Dendritic cell treated with granulocyte-macrophage colony-stimulating factor and Interleukin-4, amounts not matched to agents 40 ng/mL and 50 ng/mL, for 4 days (primary cell): Measurements from ENCODE around the gene TMEM234.
A peak's percentile ranks its signal among the peaks of the same experiment; 100 is the strongest.

Source experiments
- H3K27ac Mint-ChIP-seq: one replicate; pipeline ENCODE4 v1.8.0; 2022; ENCODE audit warnings: mild to moderate bottlenecking, mixed read lengths
- H3K27me3 Mint-ChIP-seq: one replicate; pipeline ENCODE4 v1.8.0; 2022; ENCODE audit warnings: mild to moderate bottlenecking, mixed read lengths
- H3K36me3 Mint-ChIP-seq: one replicate; pipeline ENCODE4 v1.8.0; 2022; ENCODE audit warnings: low read depth, mixed read lengths
- H3K4me1 Mint-ChIP-seq: one replicate; pipeline ENCODE4 v1.8.0; 2022; ENCODE audit warnings: low read depth, mixed read lengths
- H3K4me3 Mint-ChIP-seq: one replicate; pipeline ENCODE4 v1.8.0; 2022; ENCODE audit warnings: mild to moderate bottlenecking, moderate library complexity, mixed read lengths
- H3K9me3 Mint-ChIP-seq: one replicate; pipeline ENCODE4 v1.8.0; 2022; ENCODE audit warnings: mixed read lengths
- intact Hi-C: fragments of 100-400 bp; cut with micrococcal nuclease; formaldehyde crosslinking; loops from one replicate; pipeline ENCODE4 v1.15.0; 2022

Gene TMEM234

DNA sequence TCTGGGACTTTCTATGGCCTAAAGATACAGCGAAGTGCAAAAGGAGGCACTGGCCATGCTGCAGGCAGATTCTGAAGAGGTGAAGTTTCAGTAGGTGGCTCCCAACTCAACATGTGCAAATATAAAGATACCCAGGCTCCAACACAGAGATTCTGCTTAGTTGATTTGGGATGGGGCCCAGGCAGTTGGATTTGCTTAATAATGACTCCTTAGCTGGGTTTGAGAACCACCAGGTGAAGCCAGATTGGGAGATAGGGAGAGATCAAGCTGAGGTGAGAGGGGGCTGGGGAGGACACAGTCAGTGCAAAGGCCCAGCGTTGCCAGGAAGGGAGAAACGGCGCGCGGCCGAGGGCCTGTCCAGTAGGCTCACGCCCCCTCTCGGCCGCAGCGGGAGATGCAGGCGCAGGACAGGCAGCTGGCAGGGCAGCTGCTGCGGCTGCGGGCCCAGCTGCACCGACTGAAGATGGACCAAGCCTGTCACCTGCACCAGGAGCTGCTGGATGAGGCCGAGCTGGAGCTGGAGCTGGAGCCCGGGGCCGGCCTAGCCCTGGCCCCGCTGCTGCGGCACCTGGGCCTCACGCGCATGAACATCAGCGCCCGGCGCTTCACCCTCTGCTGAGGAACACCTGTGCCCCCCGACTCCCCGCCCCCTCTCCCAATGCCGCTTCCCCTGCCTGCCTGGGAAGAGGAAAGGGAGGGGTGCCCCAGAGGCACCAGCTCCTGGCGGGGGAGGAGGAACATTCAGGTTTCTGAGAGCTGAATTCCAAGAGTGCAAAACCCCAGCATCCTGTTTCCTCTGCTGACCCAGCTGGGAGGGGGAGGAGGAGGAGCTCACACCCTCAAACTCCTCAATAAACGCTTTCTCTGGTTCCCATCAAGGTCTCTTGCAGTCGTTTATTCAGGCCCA is 26.1 kb upstream of the TMEM234 start:
- no peak overlapping the region for H3K27ac Mint-ChIP-seq
- peaks cover 38% of the 10 kb centered on the region for H3K4me1 Mint-ChIP-seq
- intact Hi-C loops: no loop called here
- no peaks in the 10 kb centered on the region for H3K36me3 Mint-ChIP-seq
- peaks cover 44% of the 10 kb centered on the region for H3K27me3 Mint-ChIP-seq
- H3K9me3 Mint-ChIP-seq: no peaks in the 10 kb centered on the region
- H3K4me3 Mint-ChIP-seq: peak overlapping the region; percentile 15

DNA sequence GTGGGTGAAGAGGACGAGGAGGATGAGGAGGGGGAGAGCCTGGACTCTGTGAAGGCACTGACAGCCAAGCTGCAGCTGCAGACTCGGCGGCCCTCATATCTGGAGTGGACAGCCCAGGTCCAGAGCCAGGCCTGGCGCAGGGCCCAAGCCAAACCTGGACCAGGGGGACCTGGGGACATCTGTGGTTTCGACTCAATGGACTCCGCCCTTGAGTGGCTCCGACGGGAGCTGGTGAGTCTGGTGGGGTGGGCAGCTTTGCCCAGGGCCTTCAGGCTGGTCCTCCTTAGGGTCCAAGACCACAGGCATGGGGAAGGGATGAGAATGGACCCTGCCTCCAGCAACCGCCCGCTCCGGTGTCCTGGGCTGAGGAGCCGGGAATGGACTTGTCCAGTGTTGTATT is 25.3 kb upstream of the TMEM234 start:
- no peak overlapping the region for H3K4me3 Mint-ChIP-seq

DNA sequence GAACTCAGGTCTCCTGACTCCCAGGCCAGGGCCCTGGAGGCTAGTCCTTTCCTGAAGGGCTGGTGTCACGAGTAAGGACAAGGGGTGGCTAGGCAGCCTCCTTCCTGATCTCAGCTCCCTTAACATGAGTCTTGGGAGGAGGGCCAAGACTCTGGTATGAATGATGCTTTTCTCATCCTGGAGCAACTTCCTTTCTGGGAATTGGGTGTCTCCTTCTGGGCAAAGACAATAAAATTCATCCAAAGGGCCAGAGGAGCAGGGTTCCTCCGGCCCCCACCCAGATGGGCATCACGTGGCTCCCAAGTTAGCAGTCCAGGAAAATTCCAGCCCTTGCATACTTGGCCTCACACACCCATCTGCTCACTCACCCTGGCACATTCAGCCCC is 24.7 kb upstream of the TMEM234 start, which contains the start of gene FAM167B:
TSS of gene FAM167B (plus strand) at position 335 of the 386 bp plus-strand sequence. CDS start 200 bp downstream, outside the sequence.
- Mint-ChIP-seq H3K9me3 (no peaks in the 10 kb centered on the region), H3K27me3 (peaks cover 44% of the 10 kb centered on the region), H3K4me3 (no peak within 1 kb of the TSS), H3K27ac (no peak within 1 kb of the TSS), H3K4me1 (peaks cover 38% of the 10 kb centered on the region), H3K36me3 (no peaks in the 10 kb centered on the region)
- intact Hi-C loops: no loop called here

More for the DNA sequence above, 25.3 kb upstream of the TMEM234 start:
- intact Hi-C loops: no loop called here
- H3K36me3 Mint-ChIP-seq: no peaks in the 10 kb centered on the region
- no peak overlapping the region for H3K27ac Mint-ChIP-seq
- no peaks in the 10 kb centered on the region for H3K9me3 Mint-ChIP-seq
- peaks cover 38% of the 10 kb centered on the region for H3K4me1 Mint-ChIP-seq
- peaks cover 44% of the 10 kb centered on the region for H3K27me3 Mint-ChIP-seq

DNA sequence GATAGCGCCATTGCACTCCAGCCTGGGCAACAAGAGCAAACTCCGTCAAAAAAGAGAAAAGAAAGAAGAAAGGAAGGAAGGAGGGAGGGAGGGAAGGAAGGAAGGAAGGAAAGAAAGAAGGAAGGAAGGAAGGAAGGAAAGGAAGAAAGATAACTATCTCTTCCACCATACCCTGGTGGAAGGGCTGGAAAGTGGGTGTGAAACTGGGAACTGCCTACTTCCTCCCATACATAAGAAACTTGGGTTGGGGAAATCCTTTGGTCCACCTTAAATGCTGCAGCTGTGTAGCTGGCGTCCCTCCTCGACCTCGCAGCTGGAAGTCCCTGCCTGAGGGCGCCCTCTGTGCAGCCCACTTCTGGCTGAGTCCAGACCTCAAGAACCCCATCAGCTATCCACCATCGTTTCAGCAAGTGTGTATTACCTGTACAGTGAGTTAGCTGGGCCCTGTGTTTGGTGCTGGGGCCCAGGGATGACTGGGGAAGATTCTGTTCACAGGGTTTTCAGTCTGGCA is 20.2 kb upstream of the TMEM234 start:
- Mint-ChIP-seq H3K36me3 (no peaks in the 10 kb centered on the region), H3K27me3 (peaks cover 39% of the 10 kb centered on the region), H3K4me1 (peaks cover 34% of the 10 kb centered on the region), H3K9me3 (no peaks in the 10 kb centered on the region), H3K4me3 (no peak overlapping the region), H3K27ac (no peak overlapping the region)
- intact Hi-C loops: no loop called here

DNA sequence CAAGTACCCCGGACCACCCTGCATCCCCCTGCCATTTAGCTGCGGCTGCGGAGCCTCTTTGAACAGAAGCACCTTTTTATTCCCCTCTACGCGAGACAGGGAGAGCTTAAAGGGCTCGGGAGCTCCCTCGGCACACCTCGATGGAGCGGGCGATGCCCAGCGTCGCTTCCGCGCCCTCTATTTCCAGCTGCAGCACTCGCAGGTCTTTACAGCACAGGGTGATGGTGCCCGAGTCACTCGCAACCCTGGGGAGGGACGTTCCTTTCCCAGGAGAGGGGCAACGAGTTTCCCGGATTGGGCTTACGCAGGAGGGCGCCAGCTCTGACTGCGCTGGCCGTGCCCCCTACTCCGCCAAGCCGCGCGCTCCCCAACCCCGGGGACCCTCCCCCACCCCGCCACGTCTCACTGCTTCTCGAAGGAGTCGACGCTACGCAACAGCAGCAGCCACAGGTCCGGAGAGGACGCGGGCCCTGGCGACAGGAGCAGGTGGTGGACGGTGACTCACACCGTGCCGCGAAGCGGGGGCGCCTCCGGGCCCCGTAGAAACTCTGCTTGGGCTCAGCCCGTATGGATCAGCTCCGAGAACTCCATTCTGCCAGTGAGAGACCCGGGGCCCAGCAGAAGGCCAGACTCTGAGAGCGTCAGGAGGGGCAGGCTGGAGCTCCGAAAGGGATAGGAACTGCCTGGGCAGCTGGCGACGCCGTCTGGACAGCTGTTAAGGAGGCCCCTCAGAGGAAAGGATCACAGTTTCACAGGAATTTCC is 19.0 kb upstream of the TMEM234 start:
- H3K36me3 Mint-ChIP-seq: no peaks in the 10 kb centered on the region
- peak overlapping the region; percentile 71 for H3K27ac Mint-ChIP-seq
- H3K9me3 Mint-ChIP-seq: no peaks in the 10 kb centered on the region
- peaks cover 33% of the 10 kb centered on the region for H3K27me3 Mint-ChIP-seq
- peak overlapping the region; percentile 74 for H3K4me3 Mint-ChIP-seq
- H3K4me1 Mint-ChIP-seq: peaks cover 28% of the 10 kb centered on the region
- intact Hi-C loops: loop anchor here (2.0 kb wide), 1 partner anchor 18 kb away; the partner anchor contains the start of genes EIF3I and TMEM234

DNA sequence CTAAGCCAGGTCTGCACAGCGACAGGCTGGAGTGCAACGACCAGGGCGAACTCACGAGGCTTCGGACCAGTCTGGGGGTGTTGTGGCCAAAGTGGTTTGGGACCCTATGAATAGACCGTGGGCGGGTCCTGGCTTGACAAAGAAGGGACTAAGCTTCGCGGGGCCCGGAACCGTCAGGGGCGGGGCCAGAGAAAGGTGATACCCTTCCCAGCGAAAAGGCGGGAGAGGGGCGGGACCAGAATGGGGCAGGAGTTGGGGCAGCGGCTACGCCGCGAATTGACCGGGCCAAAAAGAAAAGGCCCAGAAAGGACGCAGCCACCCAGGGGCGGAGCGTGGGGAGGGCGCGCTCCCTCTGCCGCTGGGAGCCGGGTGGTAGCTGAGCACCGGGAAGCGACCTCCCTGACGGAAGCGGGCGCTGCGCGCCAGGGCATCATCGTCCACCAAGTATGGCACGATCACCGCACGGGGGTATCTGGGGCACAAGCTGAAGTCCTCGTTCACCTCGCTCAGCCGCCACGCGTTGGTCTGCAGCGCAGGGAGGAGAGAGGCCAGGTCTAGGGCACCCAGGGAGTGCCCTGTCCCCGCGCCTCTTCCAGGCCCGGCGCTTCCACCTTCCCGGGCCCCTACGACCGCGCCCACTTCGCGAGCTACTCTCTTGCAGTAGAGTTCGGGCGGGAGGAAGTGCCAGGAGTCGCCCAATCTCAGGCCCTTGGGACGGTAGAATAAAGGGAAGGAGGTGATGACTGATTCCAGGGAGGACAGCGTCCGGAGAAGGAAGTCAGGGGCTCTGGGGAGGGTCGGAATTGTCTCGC is 18.2 kb upstream of the TMEM234 start:
- Mint-ChIP-seq H3K27ac (peak overlapping the region; percentile 71), H3K4me1 (peaks cover 28% of the 10 kb centered on the region), H3K36me3 (no peaks in the 10 kb centered on the region), H3K4me3 (peak overlapping the region; percentile 74), H3K9me3 (no peaks in the 10 kb centered on the region), H3K27me3 (peaks cover 33% of the 10 kb centered on the region)
- intact Hi-C loops: loop anchor here (2.0 kb wide), 1 partner anchor 18 kb away; the partner anchor contains the start of genes EIF3I and TMEM234

GRCh38 chr1:32239790-32240139 is 17.6 kb upstream of the TMEM234 start:
- Mint-ChIP-seq H3K27ac (no peak overlapping the region), H3K36me3 (no peaks in the 10 kb centered on the region), H3K27me3 (peaks cover 33% of the 10 kb centered on the region), H3K4me1 (peaks cover 28% of the 10 kb centered on the region), H3K9me3 (no peaks in the 10 kb centered on the region), H3K4me3 (peak overlapping the region; percentile 74)
- intact Hi-C loops: loop anchor here (2.0 kb wide), 1 partner anchor 17 kb away; the partner anchor contains the start of genes EIF3I and TMEM234

GRCh38 chr1:32239337-32239736 is 17.2 kb upstream of the TMEM234 start:
- Mint-ChIP-seq H3K27ac (peak overlapping the region; percentile 3), H3K9me3 (no peaks in the 10 kb centered on the region), H3K27me3 (peaks cover 33% of the 10 kb centered on the region), H3K4me1 (peaks cover 28% of the 10 kb centered on the region), H3K4me3 (no peak overlapping the region), H3K36me3 (no peaks in the 10 kb centered on the region)
- intact Hi-C loops: no loop called here

GRCh38 chr1:32234792-32235191 is 12.6 kb upstream of the TMEM234 start:
- no peaks in the 10 kb centered on the region for H3K9me3 Mint-ChIP-seq
- H3K36me3 Mint-ChIP-seq: peaks cover 28% of the 10 kb centered on the region
- H3K27ac Mint-ChIP-seq: no peak overlapping the region
- H3K4me1 Mint-ChIP-seq: no peaks in the 10 kb centered on the region
- no peak overlapping the region for H3K4me3 Mint-ChIP-seq
- intact Hi-C loops: no loop called here
- peaks cover 9% of the 10 kb centered on the region for H3K27me3 Mint-ChIP-seq

- H3K27ac Mint-ChIP-seq: no peak overlapping the region
- H3K36me3 Mint-ChIP-seq: peaks cover 48% of the 10 kb centered on the region
Observed at GRCh38 chr1:32232558-32233304, 10.6 kb upstream of the TMEM234 start.

GRCh38 chr1:32231843-32232432 is 9.8 kb upstream of the TMEM234 start:
- Mint-ChIP-seq H3K27me3 (no peaks in the 10 kb centered on the region), H3K36me3 (peaks cover 56% of the 10 kb centered on the region), H3K4me1 (no peaks in the 10 kb centered on the region), H3K4me3 (no peak overlapping the region), H3K9me3 (no peaks in the 10 kb centered on the region), H3K27ac (no peak overlapping the region)
- intact Hi-C loops: no loop called here

More at GRCh38 chr1:32232558-32233304, 10.6 kb upstream of the TMEM234 start:
- intact Hi-C loops: no loop called here
- no peak overlapping the region for H3K4me3 Mint-ChIP-seq
- H3K4me1 Mint-ChIP-seq: no peaks in the 10 kb centered on the region
- H3K9me3 Mint-ChIP-seq: no peaks in the 10 kb centered on the region
- no peaks in the 10 kb centered on the region for H3K27me3 Mint-ChIP-seq

- intact Hi-C loops: no loop called here
- no peaks in the 10 kb centered on the region for H3K9me3 Mint-ChIP-seq
- H3K27me3 Mint-ChIP-seq: no peaks in the 10 kb centered on the region
- peaks cover 87% of the 10 kb centered on the region for H3K36me3 Mint-ChIP-seq
- peaks cover 5% of the 10 kb centered on the region for H3K4me1 Mint-ChIP-seq
- no peak overlapping the region for H3K27ac Mint-ChIP-seq
- no peak overlapping the region for H3K4me3 Mint-ChIP-seq
Observed at GRCh38 chr1:32228771-32229170, 6.6 kb upstream of the TMEM234 start.
